C4-2B (cell line): Measurements from ENCODE around the gene KIF13A.
"Not testable (repeated sequence)": the region's sequence is repeated elsewhere in the genome, so short reads cannot be mapped to it uniquely, and the experiment has no call there.

Source experiments
- H3K27ac ChIP-seq: fragments of 450-650 bp; 2 replicates; pipeline ENCODE4 v1.5.1; 2017
- CTCF ChIP-seq: fragments of 450-650 bp; conservative IDR thresholded peaks from 2 replicates; pipeline ENCODE4 v1.5.1; 2017; ENCODE audit warnings: mild to moderate bottlenecking
- ZFX ChIP-seq: fragments of 450-650 bp; IDR thresholded peaks from 2 replicates; pipeline ENCODE4 v1.6.1; 2017

KIF13A gene

GRCh38 chr6:17758119-17758518 lies 229.3 kb downstream of the KIF13A start:
- no peak for TF ChIP-seq CTCF
- TF ChIP-seq ZFX: no peak
- H3K27ac ChIP-seq: no peak overlapping the region

GRCh38 chr6:17754254-17754653 lies 233.2 kb downstream of the KIF13A start:
- no peak overlapping the region for H3K27ac ChIP-seq
- TF ChIP-seq ZFX (no peak), CTCF (no peak)

- H3K27ac ChIP-seq: not testable (repeated sequence)
Observed at GRCh38 chr6:17745324-17745723, 242.1 kb downstream of the KIF13A start.

GRCh38 chr6:17744757-17745308 lies 242.6 kb downstream of the KIF13A start:
- not testable (repeated sequence) for H3K27ac ChIP-seq

GRCh38 chr6:17744019-17744756 lies 243.2 kb downstream of the KIF13A start:
- TF ChIP-seq CTCF (no peak), ZFX (no peak)
- H3K27ac ChIP-seq: no peak overlapping the region

- H3K27ac ChIP-seq: no peak overlapping the region
- TF ChIP-seq ZFX (no peak), CTCF (no peak)
Observed at GRCh38 chr6:17741507-17741906, 245.9 kb downstream of the KIF13A start.

GRCh38 chr6:17740559-17741220 lies 246.7 kb downstream of the KIF13A start:
- no peak for TF ChIP-seq CTCF
- no peak for TF ChIP-seq ZFX
- H3K27ac ChIP-seq: no peak overlapping the region

GRCh38 chr6:17737704-17738252 lies 249.7 kb downstream of the KIF13A start:
- TF ChIP-seq CTCF: no peak
- H3K27ac ChIP-seq: no peak overlapping the region

- not testable (repeated sequence) for H3K27ac ChIP-seq
Observed at GRCh38 chr6:17735311-17735710, 252.1 kb downstream of the KIF13A start.
